GM12878 (cell line): ENCODE measurements around the gene GUCA2A. TPM values are rescaled to one million over a fixed set of nuclear protein-coding genes. Genes with fewer than 3 reads are reported as not detected.

ENCODE experiments used
- ATAC-seq: fragments of 200-7000 bp; cut with Tn5 transposase; 3 replicates; pipeline ENCODE4 v1.9.1; 2020; ENCODE audit warnings: mild to moderate bottlenecking, moderate library complexity
- BruUV-seq: library from RNA; stranded (reverse); fragments of 400-500 nt; replicated peaks from 2 replicates; lab custom pipeline; 2021; lab: Mats Ljungman, UMichigan
- CTCF ChIA-PET: fragments of 300-600 bp; sonication (Branson Sonifier 250); formaldehyde crosslinking; extraction: SDS; loops from one replicate; lab custom pipeline; 2021; ENCODE audit warnings: inconsistent platforms; lab: Yijun Ruan, JAX
- POLR2A ChIA-PET: fragments of 350-600 bp; formaldehyde crosslinking; extraction: SDS; loops from one replicate; lab custom pipeline; 2021; ENCODE audit warnings: inconsistent platforms; lab: Charles Lee
- RAD21 ChIA-PET: fragments of 300-600 bp; sonication (Branson Sonifier 250); formaldehyde crosslinking; loops from one replicate; lab custom pipeline; 2023; ENCODE audit warnings: antibody characterized with exemption; ENCODE audit not compliant: unreplicated experiment; lab: Charles Lee
- SMC1A ChIA-PET: fragments of 300-600 bp; sonication (Branson Sonifier 250); formaldehyde crosslinking; loops from one replicate; lab custom pipeline; 2023; ENCODE audit not compliant: unreplicated experiment, uncharacterized antibody; lab: Charles Lee
- DNase-seq: peaks from one replicate; pipeline ENCODE4 v3.0.0-alpha.2; 2011; ENCODE audit warnings: low read depth, low spot score
- FAIRE-seq: peaks from 3 replicates; lab custom pipeline; 2011; peaks lifted over from hg19 to GRCh38; lab: Jason Lieb, UNC
- H2AFZ ChIP-seq: 2 replicates; pipeline ENCODE4 v1.6.0; 2011; ENCODE audit warnings: low read depth, low read length, control low read depth; ENCODE audit not compliant: control insufficient read depth
- H3K27ac ChIP-seq: 2 replicates; pipeline ENCODE4 v1.5.1; 2011; ENCODE audit warnings: control low read depth; ENCODE audit not compliant: control insufficient read depth, insufficient read depth
- H3K27me3 ChIP-seq, 2 experiments: replicated peaks in 1 of 2; 2 replicates each; pipeline versions ENCODE4 v1.6.0 to v1.6.1; 2011; ENCODE audit warnings: low read length in 1 of 2; ENCODE audit not compliant: control insufficient read depth in 2 of 2, insufficient read depth in 2 of 2
- H3K36me3 ChIP-seq, 2 experiments: 2 replicates each; pipeline ENCODE4 v1.5.1; 2011; ENCODE audit warnings: low read length in 1 of 2; ENCODE audit not compliant: control insufficient read depth in 2 of 2, insufficient read depth in 2 of 2
- H3K4me1 ChIP-seq: 2 replicates; pipeline ENCODE4 v1.6.1; 2011; ENCODE audit warnings: mild to moderate bottlenecking, low read length, moderate library complexity, mixed read lengths; ENCODE audit not compliant: control insufficient read depth, insufficient read depth
- H3K4me2 ChIP-seq: 2 replicates; pipeline ENCODE4 v1.6.0; 2011; ENCODE audit warnings: control low read depth; ENCODE audit not compliant: control insufficient read depth, insufficient read depth
- H3K4me3 ChIP-seq: fragments of 200-600 bp; sonication (generic); 2 replicates; pipeline ENCODE4 v1.5.1; 2016
- H3K79me2 ChIP-seq: 2 replicates; pipeline ENCODE4 v1.6.0; 2011; ENCODE audit warnings: low read length; ENCODE audit not compliant: control insufficient read depth, insufficient read depth
- H3K9ac ChIP-seq: 2 replicates; pipeline ENCODE4 v1.8.0; 2011; ENCODE audit warnings: low read length, control low read depth, mixed read lengths; ENCODE audit not compliant: control insufficient read depth, insufficient read depth
- H3K9me3 ChIP-seq: replicated peaks from 3 replicates; pipeline ENCODE4 v1.5.1; 2011; ENCODE audit warnings: mild to moderate bottlenecking, low read length; ENCODE audit not compliant: control insufficient read depth, insufficient read depth
- H4K20me1 ChIP-seq: 2 replicates; pipeline ENCODE4 v1.6.0; 2011; ENCODE audit not compliant: control insufficient read depth, insufficient read depth
- BCL11A ChIP-seq: IDR thresholded peaks from 2 replicates; pipeline ENCODE4 v1.6.1; 2011; ENCODE audit warnings: low read depth, low read length
- BCL3 ChIP-seq: IDR thresholded peaks from 2 replicates; pipeline ENCODE4 v1.6.1; 2011; ENCODE audit warnings: borderline replicate concordance, low read depth, mild to moderate bottlenecking, moderate library complexity, low read length; ENCODE audit not compliant: insufficient read depth, poor library complexity, severe bottlenecking
- EGR1 ChIP-seq, 2 experiments: IDR thresholded peaks; 1 replicate in 1 of 2; 2 replicates in 1 of 2; pipeline ENCODE4 v1.6.1; 2011 to 2012; ENCODE audit warnings: low read depth in 2 of 2, low read length in 2 of 2, borderline replicate concordance in 1 of 2, mild to moderate bottlenecking in 1 of 2, moderate library complexity in 1 of 2
- FOS ChIP-seq: IDR thresholded peaks from 3 replicates; pipeline ENCODE4 v1.6.1; 2011; ENCODE audit warnings: borderline replicate concordance; ENCODE audit not compliant: insufficient read length; ENCODE audit errors: extremely low read depth
- HDGF ChIP-seq: fragments of 450-650 bp; IDR thresholded peaks from 2 replicates; pipeline ENCODE4 v1.6.1; 2016; ENCODE audit warnings: antibody characterized with exemption
- MTA2 ChIP-seq: fragments of 450-650 bp; IDR thresholded peaks from 2 replicates; pipeline ENCODE4 v1.6.1; 2016; ENCODE audit warnings: low read depth, mild to moderate bottlenecking, moderate library complexity
- PBX3 ChIP-seq: IDR thresholded peaks from 2 replicates; pipeline ENCODE4 v1.6.1; 2011; ENCODE audit warnings: mild to moderate bottlenecking, low read depth, low read length, moderate library complexity; ENCODE audit not compliant: insufficient replicate concordance
- POLR2A ChIP-seq: IDR thresholded peaks from 2 replicates; pipeline ENCODE4 v1.6.1; 2011; ENCODE audit warnings: low read depth, mild to moderate bottlenecking, low read length
- RELA ChIP-seq: fragments of 450-650 bp; IDR thresholded peaks from 2 replicates; pipeline ENCODE4 v1.8.0; 2014; ENCODE audit warnings: borderline replicate concordance; ENCODE audit not compliant: partially characterized antibody
- TAF1 ChIP-seq: IDR thresholded peaks from 2 replicates; pipeline ENCODE4 v1.6.1; 2011; ENCODE audit warnings: mild to moderate bottlenecking, low read depth, low read length, borderline replicate concordance
- ZNF622 ChIP-seq: fragments of 450-650 bp; IDR thresholded peaks from 2 replicates; pipeline ENCODE4 v1.6.1; 2017; ENCODE audit warnings: mild to moderate bottlenecking, inconsistent platforms
- WGBS: methylation state at CpG from one replicate; pipeline ENCODE4 v1.1.6; 2016; ENCODE audit warnings: low lambda C conversion rate; ENCODE audit not compliant: insufficient replicate concordance, insufficient coverage; ENCODE audit errors: missing lambda C conversion rate; 5-methylcytosine and 5-hydroxymethylcytosine counted together
- in situ Hi-C: fragments of 300-500 bp; cut with MboI; formaldehyde crosslinking; loops from 9 replicates; pipeline ENCODE4 v1.14.3; 2018; ENCODE audit warnings: mixed read lengths
- intact Hi-C: fragments of 100-400 bp; cut with micrococcal nuclease; formaldehyde crosslinking; loops from one replicate; pipeline ENCODE4 v1.14.2; 2022; ENCODE audit not compliant: unreplicated experiment
- polyA plus RNA-seq, 11 experiments: library from polyadenylated mRNA; depleted of rRNA in 4 of 11; unstranded in 6 of 11; stranded (reverse) in 5 of 11; fragments of >200 nt; fragmentation: Nextera tagmentation in 4 of 11; fragmentation: Illumina TruSeq in 1 of 11; extraction: Ambion mirVana in 4 of 11; extraction: Trizol in 1 of 11; gene quantifications; 1 replicate in 1 of 11; 2 replicates in 10 of 11; pipeline versions ENCODE4 v1.2.1 to v1.2.3, GENCODE V29; 2011 to 2016; ENCODE audit warnings: inconsistent platforms in 2 of 11, missing spikeins in 2 of 11, low read depth in 1 of 11
- total RNA-seq, 4 experiments: library from RNA; depleted of rRNA in 3 of 4; stranded (reverse); fragments of >200 nt in 3 of 4; fragmentation: Illumina TruSeq in 1 of 4; extraction: Trizol in 1 of 4; gene quantifications; 2 replicates each; pipeline versions ENCODE4 v1.2.1 to v1.2.3, GENCODE V29; 2013 to 2021

Gene GUCA2A
- total and polyA plus RNA-seq, 10 of the 15 experiments (the other 5 are each of a cell fraction or from before 2014, with no cell fraction given): not detected

- POLR2A ChIA-PET: no interaction called here
- in situ Hi-C loops: no loop called here
- H3K4me3 ChIP-seq: no peak overlapping the region
- no peak overlapping the region for H2AFZ ChIP-seq
- no peaks in the 10 kb centered on the region; a peak in 1 of 4 replicates for H3K27me3 ChIP-seq
- intact Hi-C loops: no loop called here
- H3K4me1 ChIP-seq: no peaks in the 10 kb centered on the region
- peaks cover 2% of the 10 kb centered on the region; the same call in 1 of the 2 replicates for H4K20me1 ChIP-seq
- no TSS peak for BruUV-seq
- 55% methylated on average over 3 of the region's 3 CpGs for WGBS
- SMC1A ChIA-PET: no interaction called here
- H3K36me3 ChIP-seq: no peaks in the 10 kb centered on the region
- RAD21 ChIA-PET: no interaction called here
- H3K27ac ChIP-seq: no peak overlapping the region
- FAIRE-seq: no peak
- TF ChIP-seq POLR2A (no peak), EGR1 (IDR thresholded peaks at IDR 0.05; ENCODE audit: borderline replicate concordance in 1 of 2, low read depth in 2 of 2, low read length in 2 of 2) (no peak), RELA (no peak)
- TF ChIP-seq, all 136 proteins: peak for 0
- no peak for DNase-seq
- no peak for ATAC-seq
- Histone ChIP-seq H3K9ac (no peak overlapping the region), H3K4me2 (no peak overlapping the region), H3K9me3 (no peaks in the 10 kb centered on the region), H3K79me2 (no peaks in the 10 kb centered on the region)
- CTCF ChIA-PET: no interaction called here
These were observed 25.1 kb downstream of the GUCA2A start for GRCh38 chr1:42139444-42139843.

- no TSS peak for BruUV-seq
- POLR2A ChIA-PET: no interaction called here
- intact Hi-C loops: no loop called here
- Histone ChIP-seq H3K4me1 (no peaks in the 10 kb centered on the region), H3K4me2 (no peak overlapping the region), H3K36me3 (no peaks in the 10 kb centered on the region), H3K4me3 (no peak overlapping the region), H3K9ac (no peak overlapping the region), H2AFZ (no peak overlapping the region), H3K27me3 (no peaks in the 10 kb centered on the region; a peak in 1 of 4 replicates), H3K27ac (no peak overlapping the region), H4K20me1 (peaks cover 2% of the 10 kb centered on the region; the same call in 1 of the 2 replicates), H3K9me3 (no peaks in the 10 kb centered on the region), H3K79me2 (no peaks in the 10 kb centered on the region)
- SMC1A ChIA-PET: interaction anchor here (0.6 kb wide), 1 partner anchor 99 kb away, joined by 3 read pairs; no protein-coding TSS in a partner anchor
- no peak for TF ChIP-seq FOS
- TF ChIP-seq BCL3: no peak
- TF ChIP-seq HDGF: no peak
- TF ChIP-seq MTA2: no peak
- no peak for TF ChIP-seq BCL11A
- TF ChIP-seq ZNF622: no peak
- TF ChIP-seq PBX3: no peak
- TF ChIP-seq TAF1: no peak
- ATAC-seq: no peak
- WGBS: 59% methylated on average over 4 of the region's 4 CpGs
- RAD21 ChIA-PET: no interaction called here
- no peak for DNase-seq
- in situ Hi-C loops: no loop called here
- CTCF ChIA-PET: interaction anchor here (1.5 kb wide), 1 partner anchor 9 kb away, joined by 3 read pairs; no protein-coding TSS in a partner anchor
- no peak for FAIRE-seq
These were observed 26.0 kb downstream of the GUCA2A start for GRCh38 chr1:42138586-42138985.
